ENCODE measurements around the gene SERINC2.
A peak's percentile ranks its signal among the peaks of the same experiment; 100 is the strongest.

SERINC2 gene

GRCh38 chr1:31437433-31438037 is 24.5 kb downstream of the SERINC2 start:
- H3K27ac ChIP-seq, result no peak overlapping the region
- no peak for TF ChIP-seq CTCF (conservative IDR thresholded peaks at IDR 0.05)

- TF ChIP-seq CTCF (conservative IDR thresholded peaks at IDR 0.05), result no peak
- no peak overlapping the region for H3K27ac ChIP-seq
These were observed 26.3 kb downstream of the SERINC2 start for GRCh38 chr1:31439276-31439675.

- TF ChIP-seq CTCF (conservative IDR thresholded peaks at IDR 0.05), result no peak
- H3K27ac ChIP-seq, result no peak overlapping the region
These were observed 28.1 kb downstream of the SERINC2 start for GRCh38 chr1:31441073-31441472.

GRCh38 chr1:31441558-31441957 is 28.5 kb downstream of the SERINC2 start:
- TF ChIP-seq CTCF (conservative IDR thresholded peaks at IDR 0.05), result no peak
- no peak overlapping the region for H3K27ac ChIP-seq

- no peak overlapping the region for H3K27ac ChIP-seq
- TF ChIP-seq CTCF (conservative IDR thresholded peaks at IDR 0.05), result no peak
These were observed 29.1 kb downstream of the SERINC2 start for GRCh38 chr1:31441970-31442647.

GRCh38 chr1:31442648-31442994 is 29.6 kb downstream of the SERINC2 start:
- TF ChIP-seq CTCF (conservative IDR thresholded peaks at IDR 0.05), result no peak

GRCh38 chr1:31443673-31444072 is 30.7 kb downstream of the SERINC2 start:
- TF ChIP-seq CTCF (conservative IDR thresholded peaks at IDR 0.05), result no peak
- H3K27ac ChIP-seq, result peak overlapping the region; percentile 56; the same call in 1 of the 2 replicates

More at GRCh38 chr1:31442648-31442994, 29.6 kb downstream of the SERINC2 start:
- H3K27ac ChIP-seq, result no peak overlapping the region

All from VCaP (cell line).